GF-D8 (cell line): ENCODE measurements around the gene PAFAH2.

Experiments
- DNase-seq: peaks from one replicate; lab custom pipeline; 2025; lab: John Stamatoyannopoulos, UW

PAFAH2 gene

DNA sequence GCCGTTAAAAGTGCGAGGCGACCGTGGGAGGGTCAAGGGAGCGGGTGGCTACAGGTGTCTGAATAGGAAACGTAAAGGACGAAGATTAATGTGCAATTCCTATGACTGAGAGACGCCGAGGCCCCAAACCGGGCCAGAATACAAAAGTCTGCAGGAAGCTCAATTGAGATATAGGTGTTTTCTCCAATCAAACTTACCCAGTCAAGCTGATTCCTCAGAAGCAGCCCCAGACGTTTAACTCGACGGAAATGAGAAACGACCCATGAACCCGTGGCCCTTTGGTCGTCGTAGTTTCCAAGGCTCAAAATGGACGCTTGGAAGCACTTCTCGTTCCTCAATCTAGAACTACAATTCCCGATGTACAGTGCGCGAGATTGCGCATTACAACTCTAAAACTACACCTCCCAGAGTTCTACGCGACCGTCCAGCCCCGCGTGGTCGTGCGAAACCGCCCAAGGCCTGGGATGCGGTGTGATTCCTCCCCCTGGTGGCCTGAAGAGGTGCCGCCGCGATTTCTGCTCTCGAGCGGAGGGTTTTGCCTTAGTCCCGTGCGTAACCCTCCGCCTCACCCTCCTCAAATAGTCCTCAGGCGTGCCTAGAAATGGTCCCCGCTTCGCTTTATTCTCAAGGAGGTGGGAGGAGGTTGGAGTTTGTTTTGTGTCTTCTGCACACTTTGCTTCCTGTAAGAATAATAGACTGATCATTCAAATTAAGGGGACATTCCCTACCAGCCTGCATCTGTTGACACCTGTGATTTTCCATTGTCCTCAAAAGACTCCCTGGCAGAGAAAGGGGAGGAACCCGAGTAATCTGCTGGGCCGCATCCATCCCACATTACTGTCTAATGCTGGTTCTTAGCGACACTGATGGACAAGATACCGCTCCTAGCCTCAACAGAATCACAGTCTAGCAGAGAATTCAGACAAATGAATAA is at the start of gene PAFAH2:
PAFAH2 (minus strand) TSS at position 236 of the 934 bp plus-strand sequence. CDS start 7,247 bp downstream, outside the sequence.
- DNase-seq: peak; percentile 99

DNA sequence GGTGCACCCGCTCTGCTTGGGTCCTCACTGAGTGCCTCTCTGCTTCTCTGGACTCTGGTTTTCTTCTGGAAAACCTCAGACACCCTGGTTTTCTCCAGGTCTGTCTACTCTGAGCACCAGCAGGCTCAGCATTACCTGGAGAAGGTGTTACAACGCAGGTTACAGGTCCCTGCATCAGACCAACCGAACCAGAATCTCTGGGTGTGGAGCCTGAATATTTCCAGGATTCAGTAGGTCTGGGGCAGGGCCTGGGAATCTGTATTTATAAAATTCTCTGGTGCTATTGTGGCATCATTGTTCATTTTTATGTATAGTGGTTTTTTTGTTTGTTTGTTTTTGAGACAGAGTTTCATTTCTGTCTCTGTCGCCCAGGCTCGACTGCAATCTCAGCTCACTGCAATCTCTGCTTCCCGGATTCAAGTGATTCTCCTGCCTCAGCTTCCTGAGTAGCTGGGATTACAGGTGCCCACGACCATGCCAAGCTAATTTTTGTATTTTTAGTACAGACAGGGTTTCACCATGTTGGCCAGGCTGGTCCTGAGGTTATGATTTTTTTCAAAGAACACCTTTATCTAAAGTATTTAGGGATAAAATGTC is 49.5 kb upstream of the PAFAH2 start:
- no peak for DNase-seq

DNA sequence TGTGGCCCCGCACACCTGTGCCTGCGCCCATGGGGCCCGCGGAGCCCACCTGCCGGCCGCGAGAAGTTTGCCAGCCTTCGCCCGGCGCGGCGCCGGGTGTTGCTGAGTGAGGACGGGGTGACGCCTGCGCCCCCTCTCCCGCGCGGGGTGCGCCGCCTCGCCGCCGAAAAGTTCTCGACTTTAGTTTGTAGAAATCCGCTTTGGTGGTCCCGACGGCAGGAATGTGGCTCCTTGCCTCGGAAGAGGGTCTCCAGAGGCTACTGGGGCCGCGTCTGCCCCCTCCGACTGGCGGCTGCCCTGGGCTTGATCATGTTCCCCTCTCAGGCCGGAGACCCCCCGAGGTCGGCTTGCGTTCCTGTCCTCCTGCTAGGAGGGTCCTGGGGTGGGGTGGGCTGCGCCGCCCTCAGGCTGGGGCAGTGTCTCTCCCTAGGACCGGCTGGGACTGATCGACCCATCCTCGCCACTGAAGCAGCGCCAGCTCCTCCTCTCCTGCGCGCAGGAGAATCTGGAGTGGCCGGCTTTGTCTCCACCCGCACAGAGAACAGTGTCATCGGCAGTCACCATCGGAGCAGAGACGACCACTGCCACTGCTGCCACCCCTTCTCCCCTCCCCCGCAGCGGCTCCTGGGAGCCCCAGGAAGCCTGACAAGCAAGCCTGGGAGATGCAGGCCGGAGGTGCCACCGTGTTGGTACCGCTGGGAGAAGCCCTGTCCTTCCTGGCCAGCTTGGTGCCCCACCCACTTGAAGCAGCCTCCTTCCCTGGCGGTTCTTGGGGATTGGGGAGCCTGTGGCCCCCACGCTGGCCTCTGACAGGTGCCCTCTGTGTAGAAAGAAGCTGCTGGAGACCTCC is 48.6 kb upstream of the PAFAH2 start:
- DNase-seq: no peak

DNA sequence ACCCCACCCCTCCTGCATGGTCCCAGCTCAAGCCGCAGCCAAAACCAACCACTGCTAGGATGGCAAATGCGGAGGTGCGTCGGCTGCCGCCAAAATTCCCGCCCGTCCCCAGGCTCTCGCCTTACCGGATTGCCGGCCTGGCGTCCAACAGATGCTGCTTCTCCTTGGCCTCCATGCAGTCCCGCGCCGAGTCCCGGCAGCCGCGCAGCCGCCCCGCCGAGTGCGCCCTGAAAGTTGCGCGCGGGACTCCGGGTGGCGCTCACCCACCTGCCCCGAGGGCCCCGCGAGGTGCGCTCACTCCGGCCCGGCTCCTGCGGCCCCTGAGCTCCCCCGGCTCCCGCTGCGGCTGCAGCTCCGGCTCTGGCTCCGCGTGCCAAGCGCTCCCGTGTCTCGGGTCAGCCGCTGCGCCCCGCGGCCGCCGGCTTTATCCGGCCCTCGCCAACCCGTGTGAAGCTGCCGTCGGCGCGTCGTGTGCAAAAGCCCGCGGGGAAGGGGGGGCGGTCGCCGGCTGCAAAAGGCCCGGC is 47.9 kb upstream of the PAFAH2 start, which contains the start of gene SLC30A2:
SLC30A2 (minus strand) TSS at position 397 of the 524 bp plus-strand sequence; CDS start at position 175, 222 bp downstream.
- DNase-seq: no peak

DNA sequence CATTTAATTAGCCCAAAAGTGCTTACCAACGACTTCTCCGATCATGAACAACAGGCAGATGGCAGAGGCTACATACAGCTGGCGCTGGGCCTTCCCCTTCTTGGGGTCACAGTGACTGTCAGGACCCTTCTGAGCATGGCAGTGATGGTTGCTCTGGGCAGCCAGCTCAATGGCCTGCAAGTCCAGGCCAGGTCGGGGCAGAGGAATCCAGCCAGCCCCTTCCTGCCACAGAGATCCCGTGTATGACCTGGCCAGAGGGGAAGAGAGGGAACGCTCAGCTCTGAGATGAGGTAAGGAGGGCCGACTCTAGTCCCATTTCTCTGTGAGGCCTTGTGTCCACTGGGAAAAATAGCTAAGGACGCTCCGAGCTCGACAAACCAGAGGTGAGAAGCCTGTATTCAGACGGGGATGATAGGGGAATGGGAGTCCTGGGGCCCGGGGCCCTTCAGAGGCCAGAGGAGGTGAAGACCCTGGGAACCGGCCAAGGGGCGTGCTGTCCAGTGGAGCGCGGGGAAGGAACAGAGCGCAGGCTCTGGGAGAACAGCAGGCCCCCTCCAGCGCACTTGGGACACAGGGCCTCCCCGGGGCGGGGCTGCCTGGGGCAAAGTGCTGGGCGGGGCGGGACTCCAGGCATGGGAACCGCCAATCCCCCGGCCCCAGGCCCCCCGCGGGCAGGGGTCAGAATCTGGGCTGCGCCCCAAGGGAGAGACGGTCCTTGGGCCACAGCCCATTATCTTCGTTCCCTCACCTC is 47.3 kb upstream of the PAFAH2 start:
- no peak for DNase-seq

DNA sequence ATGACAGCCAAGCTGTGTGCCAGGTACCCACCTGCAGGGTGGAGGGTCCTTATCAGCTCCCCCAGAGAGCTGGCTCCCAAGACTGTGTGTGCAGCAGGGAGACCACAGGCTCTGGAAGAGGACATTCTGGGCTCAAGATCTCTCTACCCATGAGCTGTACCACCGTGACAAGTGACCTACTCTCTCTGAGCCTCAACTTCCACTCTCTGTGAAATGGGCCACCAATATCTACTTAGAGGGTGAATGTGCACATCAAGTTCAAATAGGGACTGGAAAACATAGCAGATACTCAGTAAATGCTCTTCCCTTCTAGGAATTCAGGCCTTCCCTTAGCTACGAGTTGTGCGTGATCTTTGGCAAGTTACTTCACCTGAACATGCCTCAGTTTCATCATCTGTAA is 46.6 kb upstream of the PAFAH2 start:
- DNase-seq: no peak

DNA sequence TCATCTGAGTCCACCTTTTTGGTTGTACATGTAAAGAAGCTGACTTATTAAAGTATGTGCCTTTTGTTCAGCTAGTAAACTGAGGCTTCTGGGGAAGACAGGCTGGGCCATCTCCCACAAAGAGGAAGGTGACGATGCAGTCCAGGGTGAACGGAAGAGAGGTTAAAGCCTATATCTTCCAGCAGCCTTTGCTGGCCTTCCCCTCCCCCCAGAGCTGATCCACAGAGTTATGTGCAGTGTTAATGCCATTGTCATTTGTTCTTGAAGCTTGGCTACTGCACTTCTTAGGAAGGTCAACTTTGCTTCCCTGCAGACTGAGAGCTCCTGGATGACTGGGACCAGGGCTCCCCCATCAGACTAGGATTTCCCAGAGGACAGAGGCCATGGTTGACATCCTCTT is 45.9 kb upstream of the PAFAH2 start:
- no peak for DNase-seq

DNA sequence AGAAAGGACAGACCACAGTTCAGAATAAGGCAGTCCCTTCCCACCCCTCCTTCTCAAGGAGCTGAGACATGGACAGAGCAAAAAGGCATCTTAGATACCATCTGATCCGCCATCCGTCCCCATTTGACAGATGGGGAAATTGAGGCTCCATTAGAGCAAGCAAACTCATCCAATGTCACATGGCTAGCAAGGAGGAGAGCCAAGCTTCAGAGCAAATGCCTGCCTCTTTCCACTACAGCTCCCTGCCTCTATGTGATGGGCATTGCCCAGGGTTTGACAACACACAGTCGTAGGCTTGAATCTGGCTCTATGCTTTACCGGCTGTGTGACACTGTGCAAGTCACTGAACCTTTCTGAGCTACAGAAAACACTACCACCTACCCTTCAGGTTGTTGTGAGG is 44.1 kb upstream of the PAFAH2 start:
- DNase-seq: no peak

DNA sequence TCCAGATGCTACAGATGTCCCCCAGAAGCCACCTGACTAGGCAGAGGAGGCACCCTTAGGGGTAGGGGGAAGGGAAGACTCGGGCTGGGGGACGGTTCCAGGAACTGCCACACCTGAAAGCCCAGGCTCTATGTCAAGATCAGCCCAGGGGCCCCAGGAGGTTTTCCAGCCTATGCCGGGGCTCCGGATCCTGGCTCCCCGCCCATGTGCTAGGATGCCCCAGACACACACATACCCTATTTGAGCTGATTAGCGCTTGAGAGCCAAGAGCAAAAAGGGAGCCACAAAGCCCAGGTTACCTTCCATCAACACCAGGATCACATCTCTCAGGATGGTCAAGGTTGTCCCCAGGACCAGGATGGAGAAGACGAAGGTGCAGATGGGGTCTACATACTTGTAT is 43.5 kb upstream of the PAFAH2 start:
- no peak for DNase-seq

DNA sequence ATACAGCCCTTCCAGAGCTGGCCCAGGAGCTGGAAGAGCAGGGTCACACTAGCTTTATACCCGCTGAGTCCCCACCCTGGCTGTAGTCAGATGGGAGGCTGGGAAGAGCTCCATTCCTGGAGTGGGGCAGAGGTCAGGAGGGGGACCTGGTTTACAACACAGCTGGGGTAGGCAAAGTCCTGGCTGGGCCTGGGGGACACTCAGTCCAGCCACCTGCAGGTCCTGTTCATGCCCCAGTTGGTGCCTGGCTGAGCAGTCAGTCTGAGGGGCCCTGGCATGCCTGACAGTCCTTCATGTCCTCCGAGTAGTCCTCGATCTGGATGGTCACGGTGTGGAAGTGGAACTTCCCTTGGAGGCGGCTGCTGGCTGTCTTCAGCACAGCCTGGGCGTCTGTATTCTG is 41.0 kb upstream of the PAFAH2 start:
- DNase-seq: no peak

DNA sequence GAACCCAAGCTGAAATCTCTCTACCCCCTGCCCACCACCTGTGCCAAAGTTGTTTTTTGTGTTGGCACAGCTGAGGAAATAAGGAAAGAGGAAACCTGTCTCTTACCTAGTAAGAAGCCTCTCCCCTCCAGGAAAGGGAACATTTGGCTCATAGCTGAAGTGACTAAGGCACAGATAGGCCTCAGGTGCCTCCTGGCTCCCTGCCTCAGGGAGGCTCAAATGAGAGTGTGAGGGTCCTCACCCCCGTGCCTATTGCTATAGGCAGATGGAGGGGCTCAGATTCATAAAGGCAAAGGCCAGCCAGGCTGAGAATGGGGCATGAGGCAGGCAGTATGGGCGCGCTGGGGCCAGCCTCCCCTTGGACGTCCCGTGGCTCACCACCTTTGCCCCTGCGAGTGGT is 40.6 kb upstream of the PAFAH2 start:
- no peak for DNase-seq

DNA sequence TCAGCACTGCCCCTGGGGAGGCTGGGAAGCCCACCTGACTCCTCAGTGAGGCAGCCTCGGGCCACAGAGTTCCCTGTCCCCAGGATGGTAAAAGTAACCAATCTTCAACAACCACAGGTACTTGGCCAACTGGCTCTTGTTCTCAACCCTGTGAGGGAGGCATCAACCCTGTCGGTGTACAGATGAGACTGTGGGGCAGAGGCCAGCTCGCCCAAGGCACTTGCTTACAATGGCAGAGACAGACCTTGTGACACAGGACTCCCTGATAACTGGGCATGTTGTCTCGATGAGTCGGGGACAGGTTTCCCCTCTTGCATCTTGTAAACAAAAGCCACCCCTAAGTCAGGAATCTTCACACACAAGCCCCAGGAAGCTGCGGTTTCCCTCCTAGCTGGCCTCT is 40.0 kb upstream of the PAFAH2 start:
- DNase-seq: no peak

DNA sequence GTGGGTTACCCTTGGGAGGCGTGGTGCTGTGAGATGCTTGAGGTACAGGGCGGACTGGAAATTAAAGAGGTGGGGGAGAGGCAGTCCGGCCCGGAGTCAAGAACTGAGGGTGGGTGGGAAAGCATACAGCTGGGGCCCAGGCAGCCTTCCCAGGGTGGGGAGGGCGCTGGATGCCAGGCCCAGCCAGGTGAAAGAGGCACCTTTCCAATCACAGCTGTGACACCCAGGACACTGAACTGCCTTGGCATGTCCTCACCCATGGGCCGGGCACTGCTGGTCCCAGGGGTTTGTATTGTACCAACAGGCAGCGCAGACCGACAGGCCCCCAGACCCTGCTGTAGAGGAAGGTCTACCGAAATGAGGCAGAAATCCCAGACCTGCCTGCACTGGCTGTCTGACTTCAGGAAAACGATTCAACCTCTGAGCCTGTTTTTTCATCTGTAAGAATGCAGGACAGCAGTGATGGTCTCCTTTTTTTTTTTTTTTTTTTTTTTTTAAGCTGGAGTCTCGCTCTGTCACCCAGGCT is 39.0 kb upstream of the PAFAH2 start:
- no peak for DNase-seq

DNA sequence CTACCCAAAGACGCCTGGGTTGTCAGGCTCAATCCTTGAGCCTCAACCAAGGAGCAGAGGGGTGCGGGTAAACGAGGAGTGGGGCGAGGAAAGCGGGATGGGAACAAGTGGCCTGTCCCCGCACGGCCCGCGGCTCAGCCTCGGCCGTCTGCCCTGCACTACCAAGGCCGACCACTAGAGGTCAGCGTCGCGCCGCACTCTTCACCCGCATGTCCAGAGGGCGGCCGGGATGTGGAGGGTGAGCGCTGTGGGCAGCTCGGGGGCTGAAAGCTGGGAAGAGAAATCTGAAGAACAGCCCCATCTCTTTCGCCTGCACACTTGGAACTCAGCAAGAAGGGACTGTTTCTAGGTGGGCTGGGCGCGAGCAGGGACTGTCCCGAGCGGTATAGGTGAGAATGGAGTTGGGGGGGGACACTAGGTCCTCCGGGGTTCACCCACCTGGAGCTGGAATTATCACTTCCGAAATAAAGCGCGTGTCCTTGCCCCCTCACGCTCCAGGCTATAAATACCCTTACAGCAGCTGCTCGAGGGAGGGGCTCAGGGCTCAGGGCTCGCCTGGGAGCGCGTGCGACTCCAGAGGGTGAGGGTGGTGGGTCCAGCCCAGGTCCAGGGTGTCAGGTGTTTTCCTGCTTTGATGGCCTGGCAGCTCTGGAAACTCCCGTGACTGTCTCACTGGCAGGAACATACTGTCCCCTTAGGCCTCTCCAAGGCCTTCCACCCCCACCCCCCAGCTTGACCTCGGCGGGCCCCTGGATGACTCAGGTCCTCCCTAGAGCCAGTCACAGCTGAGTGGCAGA is 38.3 kb upstream of the PAFAH2 start:
- DNase-seq: no peak

DNA sequence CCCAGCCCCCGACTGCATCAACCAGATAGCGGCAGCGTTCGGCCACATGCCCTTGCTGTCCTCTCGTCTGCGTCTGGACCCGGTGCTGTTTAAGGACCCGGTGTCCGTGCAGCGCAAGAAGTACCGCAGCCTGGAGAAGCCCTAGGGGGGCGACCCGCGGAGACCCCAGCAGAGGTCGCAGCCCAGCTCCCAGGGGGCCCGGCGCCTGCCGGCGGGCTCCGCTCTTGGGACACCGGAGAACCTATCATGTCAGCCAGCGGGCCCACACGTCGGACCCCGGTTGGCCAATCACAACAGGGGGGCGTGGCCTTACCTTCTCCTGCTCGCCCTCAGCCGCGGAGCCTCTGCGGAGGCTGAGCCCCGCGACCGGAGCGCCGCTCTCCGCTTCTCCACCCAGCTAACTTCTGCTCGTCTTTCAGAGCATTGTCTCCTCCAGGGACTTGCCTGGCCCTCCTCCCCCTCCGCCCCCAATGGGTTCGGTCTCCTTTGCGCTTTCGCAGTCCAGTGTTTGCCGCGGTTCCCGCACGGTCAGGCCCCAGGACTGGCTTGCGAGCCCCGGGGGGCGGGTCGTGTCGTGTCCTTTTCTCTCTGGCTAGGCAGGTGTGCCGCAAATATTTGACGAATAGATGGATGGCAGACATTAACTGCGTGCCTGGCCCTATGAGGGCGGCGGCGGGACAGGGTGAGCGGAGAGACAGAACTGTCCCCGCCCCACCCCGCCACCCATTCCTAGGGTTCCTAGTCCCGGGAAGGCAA is 37.5 kb upstream of the PAFAH2 start:
- peak; percentile 67 for DNase-seq

DNA sequence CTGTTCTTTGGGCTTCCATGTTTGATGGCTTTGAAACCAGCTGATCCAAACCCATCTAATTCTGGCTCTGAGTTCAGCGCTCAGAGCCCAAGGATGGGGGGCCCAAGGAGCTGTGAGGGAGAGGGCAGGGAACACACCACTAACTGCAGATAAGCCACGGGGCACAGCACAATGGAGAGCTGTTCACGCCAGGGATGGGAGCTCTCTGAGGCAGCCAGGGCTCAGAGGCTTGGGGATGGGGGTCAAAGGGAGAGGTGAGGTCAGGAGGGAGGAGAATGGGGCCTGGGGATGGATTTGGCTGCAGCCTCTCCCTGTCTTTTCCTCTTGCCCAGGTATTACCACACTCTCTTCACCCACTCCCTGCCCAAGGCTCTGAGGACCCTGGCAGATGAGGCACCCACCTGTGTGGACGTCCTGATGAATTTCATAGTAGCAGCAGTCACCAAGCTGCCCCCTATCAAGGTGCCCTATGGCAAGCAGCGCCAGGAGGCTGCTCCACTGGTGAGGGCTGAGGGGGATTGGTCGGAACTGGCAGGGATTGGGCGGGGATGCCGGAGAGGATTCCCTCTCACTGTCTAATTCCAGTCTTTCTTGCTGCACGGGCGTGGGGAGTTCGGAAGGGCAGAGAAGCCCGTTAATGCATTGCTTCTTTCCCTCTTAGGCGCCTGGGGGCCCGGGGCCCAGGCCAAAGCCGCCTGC is 36.8 kb upstream of the PAFAH2 start:
- DNase-seq: no peak

DNA sequence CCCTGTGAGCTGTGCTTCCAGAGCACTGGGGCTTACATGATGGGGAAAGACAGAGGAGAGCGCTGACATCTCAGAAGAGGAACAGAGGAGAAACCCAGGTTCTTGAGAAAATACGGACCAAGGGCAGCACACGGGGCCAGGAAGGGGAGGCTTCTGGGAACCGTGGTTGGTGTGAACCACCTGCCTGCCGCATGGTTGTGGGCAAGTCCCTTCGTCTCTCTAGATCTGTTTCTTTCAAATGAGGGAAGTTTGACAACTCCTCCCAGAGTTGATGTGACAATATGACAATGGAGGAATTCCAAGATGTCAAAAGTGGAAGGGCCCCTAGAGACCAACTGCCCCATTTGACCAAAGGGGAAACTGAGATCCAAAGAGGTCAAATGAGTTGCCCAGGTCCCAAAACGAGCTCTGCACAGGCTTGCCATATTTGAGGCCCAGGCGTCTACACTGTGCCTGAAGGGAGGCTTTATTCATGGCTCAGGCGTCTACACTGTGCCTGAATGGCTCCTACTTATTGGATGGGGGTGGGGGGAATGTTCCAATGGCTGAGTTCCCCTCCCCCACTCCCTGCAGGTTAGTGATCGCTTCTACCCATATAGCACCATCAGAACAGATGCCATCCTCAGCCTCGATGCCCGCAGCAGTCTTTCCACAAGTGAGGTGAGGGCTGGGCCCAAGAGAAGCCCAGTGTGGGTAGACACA is 34.9 kb upstream of the PAFAH2 start:
- no peak for DNase-seq

DNA sequence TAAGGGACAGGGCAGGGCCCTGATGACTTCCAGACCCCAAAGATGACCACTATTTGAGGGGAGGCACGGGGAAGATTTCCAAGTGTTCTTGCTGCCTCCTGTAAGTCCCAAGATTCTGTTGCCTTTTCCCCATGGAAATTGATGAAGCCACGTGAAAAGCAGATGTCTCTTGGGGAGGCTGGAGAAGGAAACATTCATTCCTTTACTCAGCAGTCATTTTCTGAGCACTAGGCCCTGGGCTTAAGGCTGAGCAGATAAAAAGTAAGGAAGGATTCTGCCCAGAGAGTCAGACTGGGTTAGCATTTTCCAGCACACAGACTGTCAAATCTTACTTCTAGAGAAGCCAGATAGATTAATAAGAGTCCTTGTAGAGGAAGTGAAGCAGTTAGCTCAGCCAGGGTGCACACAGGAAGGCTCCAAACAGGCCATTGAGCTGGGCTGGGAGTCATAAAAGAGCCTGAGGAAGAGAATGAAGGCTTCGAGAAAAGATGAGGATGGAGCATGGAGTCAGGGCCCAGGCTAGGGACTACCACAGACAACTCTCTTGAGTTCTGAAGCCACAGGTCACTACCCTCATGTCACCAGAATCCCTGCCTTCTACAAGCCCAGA is 33.9 kb upstream of the PAFAH2 start:
- DNase-seq: no peak
